Activated CD8-positive, alpha-beta memory T cell treated with anti-CD3 and anti-CD28 coated beads, Interleukin-2, amount 50 U/mL, for 24 hours (primary cell): ENCODE results near the gene CXCR3.
"Not testable (repeated sequence)": the region's sequence is repeated elsewhere in the genome, so short reads cannot be mapped to it uniquely, and the experiment has no call there.

Experiments used
- DNase-seq: peaks from one replicate; pipeline ENCODE4 v3.0.0-alpha.2; 2020; ENCODE audit errors: extremely low read depth

The CXCR3 gene

GRCh38 chrX:71609095-71609750 is 9.1 kb downstream of the CXCR3 start:
- DNase-seq, result no peak

GRCh38 chrX:71607488-71607887 is 10.8 kb downstream of the CXCR3 start:
- no peak for DNase-seq

GRCh38 chrX:71606536-71607216 is 11.6 kb downstream of the CXCR3 start:
- no peak for DNase-seq

- no peak for DNase-seq
Observed at GRCh38 chrX:71604796-71605568, 13.3 kb downstream of the CXCR3 start.

GRCh38 chrX:71604141-71604540 is 14.2 kb downstream of the CXCR3 start:
- DNase-seq, result no peak

GRCh38 chrX:71603618-71604017 is 14.7 kb downstream of the CXCR3 start:
- no peak for DNase-seq

GRCh38 chrX:71599965-71600364 is 18.3 kb downstream of the CXCR3 start:
- DNase-seq, result no peak

- not testable (repeated sequence) for DNase-seq
Observed at GRCh38 chrX:71593210-71593609, 25.1 kb downstream of the CXCR3 start.

GRCh38 chrX:71586929-71587328 is 31.4 kb downstream of the CXCR3 start:
- no peak for DNase-seq

GRCh38 chrX:71581210-71581609 is 37.1 kb downstream of the CXCR3 start:
- DNase-seq, result no peak

- DNase-seq, result no peak
Observed at GRCh38 chrX:71579990-71580380, 38.3 kb downstream of the CXCR3 start.

GRCh38 chrX:71579136-71579989 is 38.9 kb downstream of the CXCR3 start:
- DNase-seq, result no peak

- DNase-seq, result no peak
Observed at GRCh38 chrX:71578253-71579135, 39.8 kb downstream of the CXCR3 start, which contains the start of gene GCNA. GCNA (plus strand) TSS chrX:71578437; CDS start chrX:71580822, 2,385 bp downstream.

- DNase-seq, result no peak
Observed at GRCh38 chrX:71577682-71578081, 40.6 kb downstream of the CXCR3 start.

- no peak for DNase-seq
Observed at GRCh38 chrX:71573590-71573989, 44.7 kb downstream of the CXCR3 start.

GRCh38 chrX:71571390-71571789 is 46.9 kb downstream of the CXCR3 start:
- DNase-seq, result not testable (repeated sequence)
